Ammon's horn (tissue), 1 donor: ENCODE data around the gene AHDC1.
"Not testable (repeated sequence)": the region's sequence is repeated elsewhere in the genome, so short reads cannot be mapped to it uniquely, and the experiment has no call there.

Experiments
- DNase-seq: peaks from one replicate; pipeline ENCODE4 v3.0.0-alpha.2; 2016; ENCODE audit warnings: low spot score

Gene AHDC1, protein sequence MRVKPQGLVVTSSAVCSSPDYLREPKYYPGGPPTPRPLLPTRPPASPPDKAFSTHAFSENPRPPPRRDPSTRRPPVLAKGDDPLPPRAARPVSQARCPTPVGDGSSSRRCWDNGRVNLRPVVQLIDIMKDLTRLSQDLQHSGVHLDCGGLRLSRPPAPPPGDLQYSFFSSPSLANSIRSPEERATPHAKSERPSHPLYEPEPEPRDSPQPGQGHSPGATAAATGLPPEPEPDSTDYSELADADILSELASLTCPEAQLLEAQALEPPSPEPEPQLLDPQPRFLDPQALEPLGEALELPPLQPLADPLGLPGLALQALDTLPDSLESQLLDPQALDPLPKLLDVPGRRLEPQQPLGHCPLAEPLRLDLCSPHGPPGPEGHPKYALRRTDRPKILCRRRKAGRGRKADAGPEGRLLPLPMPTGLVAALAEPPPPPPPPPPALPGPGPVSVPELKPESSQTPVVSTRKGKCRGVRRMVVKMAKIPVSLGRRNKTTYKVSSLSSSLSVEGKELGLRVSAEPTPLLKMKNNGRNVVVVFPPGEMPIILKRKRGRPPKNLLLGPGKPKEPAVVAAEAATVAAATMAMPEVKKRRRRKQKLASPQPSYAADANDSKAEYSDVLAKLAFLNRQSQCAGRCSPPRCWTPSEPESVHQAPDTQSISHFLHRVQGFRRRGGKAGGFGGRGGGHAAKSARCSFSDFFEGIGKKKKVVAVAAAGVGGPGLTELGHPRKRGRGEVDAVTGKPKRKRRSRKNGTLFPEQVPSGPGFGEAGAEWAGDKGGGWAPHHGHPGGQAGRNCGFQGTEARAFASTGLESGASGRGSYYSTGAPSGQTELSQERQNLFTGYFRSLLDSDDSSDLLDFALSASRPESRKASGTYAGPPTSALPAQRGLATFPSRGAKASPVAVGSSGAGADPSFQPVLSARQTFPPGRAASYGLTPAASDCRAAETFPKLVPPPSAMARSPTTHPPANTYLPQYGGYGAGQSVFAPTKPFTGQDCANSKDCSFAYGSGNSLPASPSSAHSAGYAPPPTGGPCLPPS (N-terminal part only)

DNA sequence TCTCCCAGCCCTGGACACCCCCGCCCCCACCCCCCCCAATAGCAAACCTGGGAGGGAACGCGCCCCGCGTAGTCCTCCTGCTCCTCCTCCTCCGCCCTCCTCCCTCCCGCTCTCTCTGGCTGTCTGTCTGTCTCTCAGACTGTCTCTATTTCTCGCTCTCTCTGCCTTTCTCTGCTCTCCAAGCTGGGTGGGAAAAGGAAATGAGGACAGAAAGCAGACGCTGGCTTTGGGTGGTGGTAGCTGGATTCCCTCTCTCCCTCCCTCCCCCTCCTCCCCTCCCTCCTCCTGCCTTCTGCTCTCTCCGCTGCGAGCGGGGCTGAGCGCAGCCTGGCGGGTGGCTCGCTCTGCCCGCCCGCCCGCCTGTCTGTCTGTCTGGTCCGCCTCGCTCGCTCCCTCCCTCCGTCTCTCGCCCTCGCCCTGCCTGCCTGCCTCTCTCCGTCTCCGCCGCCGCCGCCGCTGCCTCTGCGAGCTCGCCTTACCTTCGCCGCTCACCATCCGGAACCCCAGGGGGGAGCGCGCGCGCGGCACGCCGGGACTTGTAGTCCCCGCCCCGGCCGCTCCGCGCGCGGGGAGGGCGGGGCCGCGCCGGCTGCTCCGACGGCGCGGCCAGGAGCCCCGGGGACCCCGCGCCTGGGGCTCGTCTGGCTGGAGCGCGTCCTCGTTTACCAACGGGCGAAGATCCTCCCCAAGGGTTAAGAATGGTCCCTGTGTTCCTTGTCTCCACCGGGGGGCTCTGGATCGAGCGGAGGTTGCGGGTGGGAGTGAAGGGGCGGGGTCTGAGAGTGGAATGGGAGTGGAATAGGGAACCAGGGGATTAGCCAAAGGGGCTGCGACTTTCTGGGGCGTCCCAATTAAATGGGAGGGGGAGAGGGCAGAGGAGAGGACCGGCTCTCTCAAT is at the start of gene AHDC1:
Gene AHDC1, minus strand, starts transcription at position 464 of the 898 bp plus-strand sequence. CDS start 52,029 bp downstream, outside the sequence.
- DNase-seq, result peak; percentile 92

DNA sequence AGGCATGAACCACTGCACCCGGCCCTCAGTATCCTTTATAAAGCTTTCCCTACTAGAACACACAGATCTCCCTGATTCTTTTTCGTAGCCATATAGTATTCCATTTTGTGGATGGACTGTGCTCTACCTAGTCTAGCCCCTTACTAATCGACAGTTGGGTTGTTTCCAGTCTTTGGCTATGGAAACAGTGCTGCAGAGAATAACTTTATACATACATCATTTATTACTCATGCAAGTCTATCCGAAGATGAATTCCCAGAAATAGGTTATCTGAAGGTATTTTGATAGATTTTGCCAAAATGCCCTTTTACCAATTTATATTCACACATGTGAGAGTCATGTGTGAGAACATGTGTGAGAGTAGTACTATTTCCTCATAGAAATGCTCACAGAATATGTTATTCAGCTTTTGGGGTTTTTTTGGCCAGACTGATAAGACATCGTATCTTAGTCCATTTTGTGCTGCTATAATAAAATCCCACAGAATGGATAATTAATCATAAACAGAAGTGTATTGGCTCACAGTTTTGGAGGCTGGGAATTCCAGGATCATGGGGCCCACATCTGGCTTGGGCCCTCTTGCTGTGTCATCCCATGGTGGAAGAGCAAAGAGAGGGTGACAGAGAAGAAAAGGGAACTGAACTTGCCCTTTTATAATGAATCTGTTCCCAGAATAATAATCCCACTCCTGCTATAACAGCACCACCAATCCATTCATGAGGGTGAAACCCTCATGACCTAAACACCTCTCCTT is 48.3 kb upstream of the AHDC1 start:
- no peak for DNase-seq

DNA sequence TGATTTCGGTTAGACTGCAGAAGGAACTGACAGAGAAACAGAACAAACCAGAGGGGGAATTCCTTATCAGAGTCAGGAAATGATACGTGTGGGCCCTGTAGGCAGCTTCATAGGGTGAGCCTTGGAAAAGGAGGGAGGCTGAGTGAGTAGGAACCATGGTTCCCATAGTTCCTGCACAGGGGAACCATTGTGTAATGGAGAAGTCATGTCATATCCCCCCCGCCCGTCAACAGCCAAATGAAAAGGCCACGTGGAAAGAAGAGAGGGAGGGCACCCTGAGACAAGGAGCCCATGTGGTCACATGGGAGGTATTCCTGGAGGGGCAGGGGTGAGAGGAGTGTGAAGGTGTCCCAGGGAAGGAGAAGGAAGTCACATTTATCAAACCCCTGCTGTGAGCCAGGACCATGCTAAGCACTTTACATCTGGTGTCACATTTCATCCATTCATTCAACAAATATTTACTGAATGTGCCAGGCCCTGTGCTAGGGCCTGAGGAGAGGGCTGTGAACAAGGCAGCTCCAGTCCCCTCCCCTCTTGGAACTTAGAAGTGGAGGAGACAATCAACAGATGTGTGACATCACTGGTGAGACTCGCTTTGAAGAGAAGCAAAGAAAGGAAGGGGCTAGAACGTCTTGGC is 46.7 kb upstream of the AHDC1 start:
- DNase-seq, result no peak

DNA sequence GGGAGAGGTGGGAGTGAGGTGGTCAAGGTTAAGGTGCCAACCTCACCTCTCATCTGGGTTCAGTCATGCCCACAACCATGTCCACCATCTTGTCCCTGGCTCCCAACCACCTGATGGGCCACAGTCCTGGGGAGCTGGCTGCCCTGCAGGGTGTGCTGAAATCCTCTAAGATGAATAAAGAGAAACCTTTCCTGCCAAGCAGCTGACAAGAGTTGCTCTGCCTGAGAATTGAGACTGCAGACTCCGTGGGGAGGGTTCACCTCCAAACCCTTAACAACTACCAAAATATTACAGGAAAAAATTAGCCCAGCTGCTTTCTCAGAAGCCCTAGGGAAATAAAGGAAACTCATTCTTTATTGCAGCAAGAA is 46.2 kb upstream of the AHDC1 start:
- no peak for DNase-seq

DNA sequence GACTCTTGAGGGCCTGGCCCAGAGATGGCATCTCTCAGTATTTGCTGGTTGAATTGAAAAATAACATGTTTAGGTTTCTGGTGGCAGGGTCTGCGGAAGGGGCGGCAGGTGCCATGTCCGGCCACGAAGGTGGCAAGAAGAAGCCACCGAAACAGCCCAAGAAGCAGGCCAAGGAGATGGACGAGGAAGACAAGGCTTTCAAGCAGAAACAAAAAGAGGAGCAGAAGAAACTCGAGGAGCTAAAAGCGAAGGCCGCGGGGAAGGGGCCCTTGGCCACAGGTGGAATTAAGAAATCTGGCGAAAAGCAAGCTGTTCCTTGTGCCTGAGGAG is 45.3 kb upstream of the AHDC1 start:
- no peak for DNase-seq

DNA sequence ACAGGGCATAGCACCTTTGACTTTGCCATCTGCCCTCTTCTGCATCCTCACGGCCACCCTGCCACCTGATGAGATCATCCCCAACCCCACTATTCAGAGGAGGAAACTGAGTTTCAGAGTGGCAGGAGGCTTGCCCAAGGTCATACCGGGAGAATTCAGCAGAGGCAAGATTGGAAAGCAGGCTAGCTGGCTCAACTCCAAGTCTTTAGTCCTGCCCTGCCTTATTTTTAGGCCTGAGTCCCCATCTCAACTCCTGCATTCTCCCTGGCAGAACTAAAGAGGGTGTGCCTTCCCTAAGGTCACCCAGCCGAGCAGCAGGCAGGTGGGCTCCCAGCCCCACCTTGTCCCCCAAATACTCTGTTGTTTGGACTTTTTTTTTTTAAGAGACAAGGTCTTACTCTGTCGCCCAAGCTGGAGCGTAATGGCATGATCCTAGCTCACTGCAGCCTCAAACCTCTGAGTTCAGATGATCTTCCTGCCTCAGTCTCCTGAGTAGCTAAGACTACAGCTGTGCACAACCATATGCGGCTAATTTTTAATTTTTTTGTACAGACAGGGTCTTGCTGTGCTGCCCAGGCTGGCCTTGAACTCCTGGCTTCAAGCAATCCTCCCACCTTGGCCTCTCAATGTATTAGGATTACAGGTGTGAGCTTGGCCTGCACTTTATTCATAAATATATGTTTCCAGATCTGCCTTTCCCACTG is 44.8 kb upstream of the AHDC1 start:
- DNase-seq, result no peak

DNA sequence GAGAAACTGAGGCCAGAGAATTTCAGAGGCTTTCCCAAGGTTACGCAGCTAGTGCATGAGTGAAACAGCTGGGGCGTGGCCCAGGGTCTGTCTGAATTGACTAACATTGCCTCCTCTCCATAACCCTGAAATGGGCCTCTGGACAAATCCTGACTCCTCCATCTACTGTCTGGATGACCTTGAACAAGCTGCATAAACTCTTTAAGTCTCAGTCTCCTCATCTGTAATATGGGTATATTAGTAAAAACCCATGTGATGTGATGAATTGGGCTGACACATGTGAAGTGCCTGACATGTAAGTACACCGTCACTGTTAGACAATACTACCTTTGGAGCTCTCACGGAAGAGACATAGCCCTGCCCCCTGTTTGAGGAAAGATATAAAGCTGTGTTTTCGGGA is 43.4 kb upstream of the AHDC1 start:
- DNase-seq, result no peak

DNA sequence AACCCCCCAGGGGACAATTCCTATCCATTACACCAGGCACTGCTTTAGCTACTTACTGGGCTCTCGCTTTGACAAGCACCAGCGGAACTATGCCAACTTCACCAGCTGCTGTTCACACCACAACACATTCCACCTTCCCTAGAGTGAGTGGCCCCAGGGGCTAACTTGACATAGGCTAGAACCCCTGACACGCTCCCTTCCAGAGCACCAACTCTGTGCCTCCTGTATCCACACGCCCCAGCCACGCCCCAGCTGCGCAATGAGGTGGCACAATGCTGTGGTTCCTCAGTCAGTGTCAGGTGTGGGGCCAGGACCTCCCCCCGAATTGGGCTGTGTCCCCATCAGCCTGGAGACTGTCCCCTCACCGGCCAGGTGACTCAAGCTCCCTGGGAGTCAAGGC is 42.7 kb upstream of the AHDC1 start:
- no peak for DNase-seq

DNA sequence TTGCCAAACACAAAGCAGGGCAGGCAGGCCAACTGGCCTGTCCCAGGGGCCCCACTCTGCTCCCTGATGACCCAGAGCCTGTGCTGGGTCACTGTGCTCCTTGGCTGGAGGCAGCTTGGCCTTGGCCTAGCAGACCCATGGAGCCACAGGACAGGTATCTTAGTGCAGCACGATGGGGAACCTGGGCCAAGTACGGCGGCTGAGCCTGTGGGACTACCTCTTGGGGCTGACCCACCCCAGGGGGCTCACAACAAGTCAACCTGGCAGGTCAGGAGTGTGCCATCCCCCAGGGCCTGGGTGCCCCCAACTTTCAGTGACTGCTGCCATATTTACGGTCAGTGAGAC is 41.1 kb upstream of the AHDC1 start:
- no peak for DNase-seq

DNA sequence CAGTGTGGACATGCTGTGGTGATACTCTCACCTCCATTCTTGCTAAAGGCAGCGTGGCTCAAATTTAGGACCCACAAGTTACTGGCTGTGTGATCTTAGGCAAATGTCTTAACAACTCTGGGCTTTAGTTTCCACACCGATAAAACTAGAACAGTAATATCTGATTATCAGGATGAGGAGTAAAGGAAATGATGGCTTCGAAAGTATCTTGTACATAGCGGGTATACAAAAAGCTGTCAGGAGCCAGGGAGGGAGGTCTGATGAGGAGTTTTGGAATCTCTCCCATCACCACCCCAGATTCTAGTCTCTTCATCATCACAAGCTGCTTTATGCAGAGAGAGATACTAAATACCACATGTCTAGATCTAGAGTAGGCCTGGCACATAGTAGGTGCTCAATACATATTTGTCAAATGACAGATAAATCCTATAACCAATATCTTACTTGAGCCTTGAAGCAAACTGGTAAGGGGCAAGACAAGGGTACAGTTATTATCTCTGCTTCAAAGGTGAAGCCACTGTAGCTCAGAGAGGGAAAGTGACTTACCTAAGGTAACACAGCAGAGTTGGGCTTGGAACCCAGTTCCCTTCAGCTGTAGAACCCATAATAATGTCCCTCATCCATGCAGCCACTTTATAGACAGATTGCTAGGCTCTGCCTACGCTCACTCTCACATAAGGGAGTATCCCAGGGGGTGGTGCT is 40.6 kb upstream of the AHDC1 start:
- DNase-seq, result no peak

DNA sequence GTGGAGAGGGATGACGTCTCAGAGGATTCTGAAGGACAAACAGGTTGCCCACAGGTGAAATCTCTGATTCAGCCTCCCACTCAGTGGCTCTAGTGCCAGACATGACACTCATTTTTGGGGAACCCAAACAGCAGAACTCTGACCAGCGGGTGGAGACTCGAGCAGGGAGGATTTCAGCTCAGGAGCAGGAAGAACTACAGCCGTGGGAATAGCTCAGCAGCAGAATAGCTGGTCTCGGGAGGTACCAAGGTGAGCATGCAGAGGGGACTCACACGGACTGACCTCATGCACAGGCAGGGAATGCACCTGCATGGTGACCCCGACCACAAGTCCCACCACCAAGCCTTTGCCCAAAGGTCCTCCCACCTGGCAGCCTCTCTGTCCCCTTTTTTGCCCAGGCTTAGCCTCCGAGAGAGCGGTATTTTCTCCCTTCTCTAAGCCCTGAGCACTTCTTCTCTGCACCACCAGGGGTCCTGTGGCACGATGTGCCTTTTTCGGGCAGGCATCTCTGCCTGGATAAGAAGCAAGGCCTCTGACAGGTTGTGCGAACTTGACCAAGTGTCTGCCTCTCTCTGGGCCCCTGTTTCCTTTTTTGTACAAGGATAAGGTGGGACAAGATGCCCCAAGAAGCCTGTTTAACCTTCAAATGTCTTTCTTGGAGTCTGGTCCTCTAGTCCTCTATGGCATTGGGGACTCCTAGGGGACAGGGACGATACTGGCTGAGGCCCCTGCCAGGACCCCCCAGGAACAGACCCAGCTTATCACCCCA is 39.8 kb upstream of the AHDC1 start:
- DNase-seq, result no peak

DNA sequence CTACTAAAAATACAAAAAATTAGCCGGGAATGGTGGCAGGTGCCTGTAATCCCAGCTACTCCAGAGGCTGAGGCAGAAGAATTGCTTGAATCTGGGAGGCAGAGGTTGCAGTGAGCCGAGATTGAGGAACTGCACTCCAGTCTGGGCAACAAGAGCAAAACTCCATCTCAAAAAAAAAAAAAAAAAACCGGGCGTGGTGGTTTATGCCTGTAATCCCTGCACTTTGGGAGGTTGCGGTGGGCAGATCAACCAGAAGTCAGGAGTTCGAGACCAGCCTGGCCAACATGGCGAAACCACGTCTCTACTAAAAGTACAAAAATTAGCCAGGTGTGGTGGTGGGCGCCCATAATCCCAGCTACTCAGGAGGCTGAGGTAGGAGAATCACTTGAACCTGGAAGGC is 36.6 kb upstream of the AHDC1 start:
- DNase-seq, result not testable (repeated sequence)

DNA sequence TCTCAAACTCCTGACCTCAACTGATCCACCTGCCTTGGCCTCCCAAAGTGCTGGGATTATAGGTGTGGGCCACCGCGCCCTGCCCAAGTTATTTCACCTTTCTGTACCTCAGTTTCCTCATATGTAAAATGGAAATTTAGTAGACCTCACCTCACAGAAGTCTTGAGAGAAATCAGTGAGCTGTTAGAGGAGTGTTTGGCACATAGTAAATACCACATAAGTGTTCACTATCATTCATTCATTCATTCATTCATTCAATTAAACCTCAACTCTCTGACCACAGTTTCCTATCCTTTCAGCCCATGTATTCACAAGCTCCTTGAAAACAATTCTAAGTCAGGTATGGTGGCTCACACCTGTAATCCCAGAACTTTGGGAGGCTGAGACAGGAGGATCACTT is 34.9 kb upstream of the AHDC1 start:
- no peak for DNase-seq

DNA sequence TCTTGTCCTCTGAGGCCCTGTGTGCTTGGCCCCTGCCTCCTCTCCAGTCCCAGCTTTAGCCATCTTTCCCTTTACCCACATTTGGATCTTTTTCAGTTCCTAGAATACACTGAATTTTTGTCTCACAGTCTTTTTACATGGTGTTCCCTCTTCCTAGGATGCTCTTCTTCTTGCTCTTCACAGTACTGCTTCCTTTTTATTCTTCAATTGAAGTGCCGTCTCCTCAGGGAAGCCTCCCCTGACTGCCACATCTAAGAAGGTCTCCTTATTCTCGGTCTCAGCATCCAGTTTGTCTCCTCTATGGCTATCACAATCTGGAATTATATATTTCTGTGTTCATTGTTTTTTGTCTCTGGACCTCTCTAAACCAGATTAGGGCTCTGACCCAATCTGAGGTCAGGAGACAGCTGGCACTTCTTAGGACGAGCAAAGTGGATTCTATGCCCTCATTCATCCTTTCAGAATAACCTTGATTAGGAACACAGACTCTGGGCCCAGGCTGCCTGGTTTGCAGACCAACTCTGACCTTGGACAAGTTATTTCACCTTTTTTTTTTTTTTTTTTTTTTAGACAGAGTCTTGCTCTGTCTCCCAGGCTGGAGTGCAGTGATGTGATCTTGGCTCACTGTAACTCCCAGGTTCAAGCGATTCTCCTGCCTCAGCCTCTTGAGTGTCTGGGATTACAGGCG is 34.2 kb upstream of the AHDC1 start:
- DNase-seq, result no peak

DNA sequence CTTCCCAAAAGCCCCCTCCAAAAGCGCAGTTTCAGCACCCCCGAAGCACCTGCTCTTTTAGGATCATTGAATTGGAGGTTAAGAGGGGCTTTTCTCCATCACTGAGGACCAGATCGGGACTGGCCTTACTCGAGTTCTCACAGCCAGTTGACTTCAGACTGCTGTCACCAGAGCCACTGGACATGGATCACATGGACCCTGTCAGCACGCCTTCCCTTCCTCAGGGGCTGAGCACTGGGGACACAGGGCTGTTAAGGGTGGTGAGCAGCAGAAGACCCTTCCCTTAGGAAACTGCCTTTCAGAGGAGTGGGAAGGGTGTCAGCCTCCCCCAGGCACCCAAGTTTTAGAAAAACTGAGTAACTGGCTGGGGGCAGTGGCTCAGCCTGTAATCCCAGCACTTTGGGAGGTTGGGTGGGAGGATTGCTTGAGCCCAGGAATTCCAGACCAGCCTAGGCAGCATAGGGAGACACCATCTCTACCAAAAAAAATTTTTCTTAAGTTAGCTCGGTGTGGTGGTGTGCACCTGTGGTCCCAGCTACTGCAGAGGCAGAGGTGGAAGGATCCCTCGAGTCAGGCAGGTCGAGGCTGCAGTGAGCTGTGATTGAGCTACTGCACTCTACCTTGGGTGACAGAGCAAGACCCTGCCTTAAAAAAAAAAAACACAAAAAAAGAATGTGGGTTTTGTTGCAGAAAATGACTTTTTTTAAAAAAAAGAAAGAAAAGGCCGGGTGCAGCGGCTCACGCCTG is 31.6 kb upstream of the AHDC1 start:
- no peak for DNase-seq

DNA sequence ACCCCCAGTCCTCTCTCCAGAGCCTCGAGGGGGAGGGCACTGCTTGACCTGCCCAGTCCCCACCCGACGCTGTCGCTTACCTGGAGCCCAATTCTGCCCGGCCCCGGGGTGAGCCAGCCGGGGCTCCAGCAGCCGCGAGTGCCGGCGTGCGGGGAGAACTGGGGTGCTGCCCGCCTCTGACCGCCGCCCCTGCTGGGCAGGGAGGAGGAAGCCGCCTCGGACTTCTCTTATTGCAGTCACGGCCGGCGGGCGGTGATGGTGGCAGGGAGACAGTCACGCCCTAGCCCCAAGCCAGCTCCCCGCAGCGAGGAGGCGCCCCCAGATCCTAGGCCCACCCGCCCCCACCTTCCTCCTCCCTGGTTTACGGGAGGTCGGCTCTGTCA is 31.0 kb upstream of the AHDC1 start, which contains the start of gene FGR:
Gene FGR, minus strand, starts transcription at position 201 of the 383 bp plus-strand sequence. CDS start 11,269 bp downstream, outside the sequence.
- no peak for DNase-seq
